Measurements from ENCODE around the gene KLHL29. TPM values are rescaled to one million over a fixed set of nuclear protein-coding genes. Genes with fewer than 3 reads are reported as not detected.

Gene KLHL29
- total and polyA plus RNA-seq, 10 of the 15 experiments (the other 5 are each of a cell fraction or from before 2014, with no cell fraction given) = 1.4 to 19.5 (median 6.1) TPM

- TF ChIP-seq, protein P1, sequence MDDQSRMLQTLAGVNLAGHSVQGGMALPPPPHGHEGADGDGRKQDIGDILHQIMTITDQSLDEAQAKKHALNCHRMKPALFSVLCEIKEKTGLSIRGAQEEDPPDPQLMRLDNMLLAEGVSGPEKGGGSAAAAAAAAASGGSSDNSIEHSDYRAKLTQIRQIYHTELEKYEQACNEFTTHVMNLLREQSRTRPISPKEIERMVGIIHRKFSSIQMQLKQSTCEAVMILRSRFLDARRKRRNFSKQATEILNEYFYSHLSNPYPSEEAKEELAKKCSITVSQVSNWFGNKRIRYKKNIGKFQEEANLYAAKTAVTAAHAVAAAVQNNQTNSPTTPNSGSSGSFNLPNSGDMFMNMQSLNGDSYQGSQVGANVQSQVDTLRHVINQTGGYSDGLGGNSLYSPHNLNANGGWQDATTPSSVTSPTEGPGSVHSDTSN (IDR thresholded peaks at IDR 0.05; ENCODE audit: insufficient replicate concordance, low read depth, low read length) = no peak
- TF ChIP-seq EED (IDR thresholded peaks at IDR 0.05; ENCODE audit: low read depth) = 0 out of 2 replicates have a peak, but pooled peaks have one; percentile 24
- no peak for TF ChIP-seq RELA (IDR thresholded peaks at IDR 0.05; ENCODE audit: borderline replicate concordance, partially characterized antibody)
- no peak for TF ChIP-seq FOXM1 (IDR thresholded peaks at IDR 0.05; ENCODE audit: low read depth, low read length)
- TF ChIP-seq DPF2 (IDR thresholded peaks at IDR 0.05) = peak; percentile 29; the same call in 1 of the 2 replicates
- TF ChIP-seq FOS (IDR thresholded peaks at IDR 0.05; ENCODE audit: borderline replicate concordance, extremely low read depth, insufficient read length) = no peak
- no peak; the same call in 1 of the 2 replicates for TF ChIP-seq USF2 (IDR thresholded peaks at IDR 0.05; ENCODE audit: borderline replicate concordance, low read depth, low read length)
- no peak for TF ChIP-seq CHD4 (IDR thresholded peaks at IDR 0.05)
- no peak for TF ChIP-seq SRF (IDR thresholded peaks at IDR 0.05; ENCODE audit: low read depth in 2 of 2, low read length in 2 of 2)
- no peak for TF ChIP-seq WRNIP1 (IDR thresholded peaks at IDR 0.05; ENCODE audit: borderline replicate concordance, low read depth, low read length)
- TF ChIP-seq SREBF1 (IDR thresholded peaks at IDR 0.05; ENCODE audit: low read length) = no peak
- no peak for TF ChIP-seq TCF12 (IDR thresholded peaks at IDR 0.05; ENCODE audit: low read depth, low read length)
- 0 out of 2 replicates have a peak, but pooled peaks have one; percentile 54 for TF ChIP-seq NR2C1 (IDR thresholded peaks at IDR 0.05)
- TF ChIP-seq, protein P2, sequence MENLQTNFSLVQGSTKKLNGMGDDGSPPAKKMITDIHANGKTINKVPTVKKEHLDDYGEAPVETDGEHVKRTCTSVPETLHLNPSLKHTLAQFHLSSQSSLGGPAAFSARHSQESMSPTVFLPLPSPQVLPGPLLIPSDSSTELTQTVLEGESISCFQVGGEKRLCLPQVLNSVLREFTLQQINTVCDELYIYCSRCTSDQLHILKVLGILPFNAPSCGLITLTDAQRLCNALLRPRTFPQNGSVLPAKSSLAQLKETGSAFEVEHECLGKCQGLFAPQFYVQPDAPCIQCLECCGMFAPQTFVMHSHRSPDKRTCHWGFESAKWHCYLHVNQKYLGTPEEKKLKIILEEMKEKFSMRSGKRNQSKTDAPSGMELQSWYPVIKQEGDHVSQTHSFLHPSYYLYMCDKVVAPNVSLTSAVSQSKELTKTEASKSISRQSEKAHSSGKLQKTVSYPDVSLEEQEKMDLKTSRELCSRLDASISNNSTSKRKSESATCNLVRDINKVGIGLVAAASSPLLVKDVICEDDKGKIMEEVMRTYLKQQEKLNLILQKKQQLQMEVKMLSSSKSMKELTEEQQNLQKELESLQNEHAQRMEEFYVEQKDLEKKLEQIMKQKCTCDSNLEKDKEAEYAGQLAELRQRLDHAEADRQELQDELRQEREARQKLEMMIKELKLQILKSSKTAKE (IDR thresholded peaks at IDR 0.05; ENCODE audit: low read depth, poor library complexity, severe bottlenecking) = no peak
- TF ChIP-seq RUNX3 (IDR thresholded peaks at IDR 0.05; ENCODE audit: low read length) = peak; percentile 50; the same call in 1 of the 2 replicates
- TF ChIP-seq, protein P3, sequence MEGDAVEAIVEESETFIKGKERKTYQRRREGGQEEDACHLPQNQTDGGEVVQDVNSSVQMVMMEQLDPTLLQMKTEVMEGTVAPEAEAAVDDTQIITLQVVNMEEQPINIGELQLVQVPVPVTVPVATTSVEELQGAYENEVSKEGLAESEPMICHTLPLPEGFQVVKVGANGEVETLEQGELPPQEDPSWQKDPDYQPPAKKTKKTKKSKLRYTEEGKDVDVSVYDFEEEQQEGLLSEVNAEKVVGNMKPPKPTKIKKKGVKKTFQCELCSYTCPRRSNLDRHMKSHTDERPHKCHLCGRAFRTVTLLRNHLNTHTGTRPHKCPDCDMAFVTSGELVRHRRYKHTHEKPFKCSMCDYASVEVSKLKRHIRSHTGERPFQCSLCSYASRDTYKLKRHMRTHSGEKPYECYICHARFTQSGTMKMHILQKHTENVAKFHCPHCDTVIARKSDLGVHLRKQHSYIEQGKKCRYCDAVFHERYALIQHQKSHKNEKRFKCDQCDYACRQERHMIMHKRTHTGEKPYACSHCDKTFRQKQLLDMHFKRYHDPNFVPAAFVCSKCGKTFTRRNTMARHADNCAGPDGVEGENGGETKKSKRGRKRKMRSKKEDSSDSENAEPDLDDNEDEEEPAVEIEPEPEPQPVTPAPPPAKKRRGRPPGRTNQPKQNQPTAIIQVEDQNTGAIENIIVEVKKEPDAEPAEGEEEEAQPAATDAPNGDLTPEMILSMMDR (IDR thresholded peaks at IDR 0.05 in 2 of 3, conservative IDR thresholded peaks at IDR 0.05 in 1 of 3; ENCODE audit: control insufficient read depth in 2 of 3, extremely low read depth in 1 of 3, insufficient read depth in 1 of 3, low read depth in 3 of 3, low read length in 3 of 3) = no peak
- TF ChIP-seq MYB (IDR thresholded peaks at IDR 0.05; ENCODE audit: borderline replicate concordance, low read depth, low read length) = no peak
- TF ChIP-seq YY1 (IDR thresholded peaks at IDR 0.05; ENCODE audit: low read depth, low read length) = 0 out of 2 replicates have a peak, but pooled peaks have one; percentile 39
- no peak for TF ChIP-seq RAD21 (IDR thresholded peaks at IDR 0.05; ENCODE audit: insufficient read depth, low read depth, low read length)
- no peak for TF ChIP-seq MXI1 (IDR thresholded peaks at IDR 0.05; ENCODE audit: low read depth, low read length)
- TF ChIP-seq CEBPB (IDR thresholded peaks at IDR 0.05; ENCODE audit: borderline replicate concordance in 1 of 2, low read depth in 2 of 2, low read length in 2 of 2) = no peak
- no peak for TF ChIP-seq ATF7 (IDR thresholded peaks at IDR 0.05; ENCODE audit: low read depth)
- TF ChIP-seq SUPT20H (IDR thresholded peaks at IDR 0.05; ENCODE audit: borderline replicate concordance, control insufficient read depth, low read depth, low read length) = no peak
- TF ChIP-seq HDAC2 (IDR thresholded peaks at IDR 0.05) = no peak
- TF ChIP-seq BACH1 (IDR thresholded peaks at IDR 0.05; ENCODE audit: borderline replicate concordance) = no peak
- no peak for TF ChIP-seq LARP7 (IDR thresholded peaks at IDR 0.05)
- no peak for TF ChIP-seq ZSCAN29 (IDR thresholded peaks at IDR 0.05)
Observed at GRCh38 chr2:23449413-23449812, 64.4 kb downstream of the KLHL29 start (continued).
